DMS153 treated with DMSO at 0.1 percent for 48 hours (cell line): Measurements from ENCODE around the gene VPS72.

ENCODE experiments used
- DNase-seq: peaks from one replicate; lab custom pipeline; 2025; ENCODE audit not compliant: unreplicated experiment; lab: John Stamatoyannopoulos, UW

The VPS72 gene

GRCh38 chr1:151146072-151146411 lies 44.0 kb downstream of the VPS72 start:
- DNase-seq, result no peak

GRCh38 chr1:151145304-151146071 lies 44.5 kb downstream of the VPS72 start:
- no peak for DNase-seq

GRCh38 chr1:151144474-151145303 lies 45.3 kb downstream of the VPS72 start:
- no peak for DNase-seq

- no peak for DNase-seq
Measured at GRCh38 chr1:151143986-151144385, 46.0 kb downstream of the VPS72 start.

- no peak for DNase-seq
Measured at GRCh38 chr1:151143057-151143435, 47.0 kb downstream of the VPS72 start.

- no peak for DNase-seq
Measured at GRCh38 chr1:151142411-151143056, 47.5 kb downstream of the VPS72 start.

- no peak for DNase-seq
Measured at GRCh38 chr1:151137789-151138188, 52.2 kb downstream of the VPS72 start.

- DNase-seq, result no peak
Measured at GRCh38 chr1:151135433-151136385, 54.3 kb downstream of the VPS72 start.

GRCh38 chr1:151134991-151135390 lies 55.0 kb downstream of the VPS72 start:
- DNase-seq, result no peak

- no peak for DNase-seq
Measured at GRCh38 chr1:151134396-151134795, 55.6 kb downstream of the VPS72 start.

- DNase-seq, result no peak
Measured at GRCh38 chr1:151133018-151133806, 56.8 kb downstream of the VPS72 start.

- no peak for DNase-seq
Measured at GRCh38 chr1:151132335-151133017, 57.5 kb downstream of the VPS72 start.

GRCh38 chr1:151131701-151132334 lies 58.2 kb downstream of the VPS72 start:
- DNase-seq, result no peak

- peak; percentile 94 for DNase-seq
Measured at GRCh38 chr1:151130987-151131586, 58.9 kb downstream of the VPS72 start.

- DNase-seq, result no peak
Measured at GRCh38 chr1:151128800-151129199, 61.2 kb downstream of the VPS72 start.
